Gastrocnemius medialis (tissue), 4 donors: Measurements from ENCODE around the gene PSG7.
"Not testable (repeated sequence)": the region's sequence is repeated elsewhere in the genome, so short reads cannot be mapped to it uniquely, and the experiment has no call there.

ENCODE experiments used
- CTCF ChIP-seq, 5 experiments: fragments of 450-650 bp in 3 of 5; fragments of 200-600 bp in 2 of 5; sonication (generic) in 2 of 5; IDR thresholded peaks in 4 of 5; conservative IDR thresholded peaks in 1 of 5; 1 replicate in 4 of 5; 2 replicates in 1 of 5; pipeline ENCODE4 v1.5.1; 2016 to 2019; ENCODE audit warnings: antibody characterized with exemption in 5 of 5, mild to moderate bottlenecking in 3 of 5, moderate library complexity in 3 of 5
- POLR2A ChIP-seq, 2 donors: fragments of 450-650 bp; IDR thresholded peaks; one replicate each; pipeline ENCODE4 v1.6.1; 2017; ENCODE audit warnings: antibody characterized with exemption in 2 of 2, mild to moderate bottlenecking in 2 of 2, moderate library complexity in 2 of 2

GRCh38 chr19:42917634-42918033 is 19.4 kb downstream of the PSG7 start, which contains the start of gene PSG6:
- not testable (repeated sequence) for TF ChIP-seq CTCF (IDR thresholded peaks at IDR 0.05 in 4 of 5, conservative IDR thresholded peaks at IDR 0.05 in 1 of 5); POLR2A (IDR thresholded peaks at IDR 0.05)
